ENCODE data around the gene TTBK2.

DNA sequence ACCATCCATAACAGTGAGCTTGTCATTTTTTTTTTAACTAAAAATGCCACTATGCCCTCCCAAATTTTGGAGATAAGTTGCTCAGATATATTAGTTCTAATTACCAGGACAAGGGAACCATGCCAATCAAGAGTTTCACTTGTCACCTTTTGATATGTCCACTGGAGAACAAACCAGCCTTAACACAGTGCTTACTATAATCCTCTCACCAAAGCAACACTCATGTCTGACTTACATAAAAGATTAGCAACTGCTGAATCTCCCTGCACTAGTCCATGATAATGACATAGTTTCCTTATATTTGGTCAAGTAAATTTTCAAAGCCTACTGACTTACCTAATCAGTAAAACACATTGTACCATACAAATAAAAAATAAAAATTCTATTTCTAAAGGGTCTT is 44.4 kb downstream of the TTBK2 start:
- TF ChIP-seq ZNF202 (tag by site-specific recombination; IDR thresholded peaks at IDR 0.05; ENCODE audit: borderline replicate concordance) = no peak
- TF ChIP-seq ZFP41 (tag by site-specific recombination; IDR thresholded peaks at IDR 0.05; ENCODE audit: borderline replicate concordance) = no peak
- TF ChIP-seq MZF1 (tag by site-specific recombination; IDR thresholded peaks at IDR 0.05; ENCODE audit: borderline replicate concordance) = no peak
- TF ChIP-seq ZNF530 (tag by site-specific recombination; IDR thresholded peaks at IDR 0.05; ENCODE audit: low read depth) = no peak
- TF ChIP-seq, protein P1, sequence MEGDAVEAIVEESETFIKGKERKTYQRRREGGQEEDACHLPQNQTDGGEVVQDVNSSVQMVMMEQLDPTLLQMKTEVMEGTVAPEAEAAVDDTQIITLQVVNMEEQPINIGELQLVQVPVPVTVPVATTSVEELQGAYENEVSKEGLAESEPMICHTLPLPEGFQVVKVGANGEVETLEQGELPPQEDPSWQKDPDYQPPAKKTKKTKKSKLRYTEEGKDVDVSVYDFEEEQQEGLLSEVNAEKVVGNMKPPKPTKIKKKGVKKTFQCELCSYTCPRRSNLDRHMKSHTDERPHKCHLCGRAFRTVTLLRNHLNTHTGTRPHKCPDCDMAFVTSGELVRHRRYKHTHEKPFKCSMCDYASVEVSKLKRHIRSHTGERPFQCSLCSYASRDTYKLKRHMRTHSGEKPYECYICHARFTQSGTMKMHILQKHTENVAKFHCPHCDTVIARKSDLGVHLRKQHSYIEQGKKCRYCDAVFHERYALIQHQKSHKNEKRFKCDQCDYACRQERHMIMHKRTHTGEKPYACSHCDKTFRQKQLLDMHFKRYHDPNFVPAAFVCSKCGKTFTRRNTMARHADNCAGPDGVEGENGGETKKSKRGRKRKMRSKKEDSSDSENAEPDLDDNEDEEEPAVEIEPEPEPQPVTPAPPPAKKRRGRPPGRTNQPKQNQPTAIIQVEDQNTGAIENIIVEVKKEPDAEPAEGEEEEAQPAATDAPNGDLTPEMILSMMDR (tag by site-specific recombination; IDR thresholded peaks at IDR 0.05) = no peak
- no peak for TF ChIP-seq MYNN (tag by site-specific recombination; IDR thresholded peaks at IDR 0.05; ENCODE audit: borderline replicate concordance)
- TF ChIP-seq ZNF274 (IDR thresholded peaks at IDR 0.05; ENCODE audit: low read length) = no peak
- TF ChIP-seq ZNF274 (tag by site-specific recombination; IDR thresholded peaks at IDR 0.05; ENCODE audit: borderline replicate concordance) = no peak
- TF ChIP-seq, protein P2, sequence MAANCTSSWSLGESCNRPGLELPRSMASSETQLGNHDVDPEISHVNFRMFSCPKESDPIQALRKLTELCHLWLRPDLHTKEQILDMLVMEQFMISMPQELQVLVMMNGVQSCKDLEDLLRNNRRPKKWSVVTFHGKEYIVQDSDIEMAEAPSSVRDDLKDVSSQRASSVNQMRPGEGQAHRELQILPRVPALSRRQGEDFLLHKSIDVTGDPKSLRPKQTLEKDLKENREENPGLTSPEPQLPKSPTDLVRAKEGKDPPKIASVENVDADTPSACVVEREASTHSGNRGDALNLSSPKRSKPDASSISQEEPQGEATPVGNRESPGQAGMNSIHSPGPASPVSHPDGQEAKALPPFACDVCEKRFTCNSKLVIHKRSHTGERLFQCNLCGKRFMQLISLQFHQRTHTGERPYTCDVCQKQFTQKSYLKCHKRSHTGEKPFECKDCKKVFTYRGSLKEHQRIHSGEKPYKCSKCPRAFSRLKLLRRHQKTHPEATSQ (tag by site-specific recombination; IDR thresholded peaks at IDR 0.05) = no peak
- no peak for TF ChIP-seq ZSCAN16 (tag by site-specific recombination; IDR thresholded peaks at IDR 0.05)
- TF ChIP-seq ZNF473 (tag by site-specific recombination; IDR thresholded peaks at IDR 0.05) = no peak

Data from HEK293 (cell line).